Brain pericyte (primary cell): ENCODE measurements around the gene LEPROT.
"Not testable (repeated sequence)": the region's sequence is repeated elsewhere in the genome, so short reads cannot be mapped to it uniquely, and the experiment has no call there.

ENCODE experiments used
- DNase-seq: peaks from one replicate; pipeline ENCODE4 v3.0.0-alpha.2; 2012; ENCODE audit warnings: low read depth, low spot score

LEPROT gene

DNA sequence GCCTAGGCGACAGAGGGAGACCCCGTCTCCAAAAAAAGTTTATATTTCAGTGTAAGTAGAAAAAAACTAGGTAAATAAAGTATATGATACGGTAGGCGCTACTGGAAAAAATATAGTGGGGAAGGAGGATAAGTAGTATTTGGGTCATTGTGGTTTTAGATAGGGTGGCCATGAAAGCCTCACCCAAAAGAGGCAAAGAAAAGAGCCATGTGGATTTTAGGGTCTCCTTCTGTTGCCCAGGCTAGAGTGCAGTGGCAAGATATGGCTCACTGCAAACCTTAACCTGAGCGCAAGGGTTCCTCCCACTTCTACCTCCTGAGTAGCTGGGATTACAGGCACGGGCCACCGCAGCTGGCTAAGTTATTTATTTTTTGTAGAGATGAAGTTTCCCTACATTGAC, 17.1 kb downstream of the LEPROT start:
- no peak for DNase-seq

DNA sequence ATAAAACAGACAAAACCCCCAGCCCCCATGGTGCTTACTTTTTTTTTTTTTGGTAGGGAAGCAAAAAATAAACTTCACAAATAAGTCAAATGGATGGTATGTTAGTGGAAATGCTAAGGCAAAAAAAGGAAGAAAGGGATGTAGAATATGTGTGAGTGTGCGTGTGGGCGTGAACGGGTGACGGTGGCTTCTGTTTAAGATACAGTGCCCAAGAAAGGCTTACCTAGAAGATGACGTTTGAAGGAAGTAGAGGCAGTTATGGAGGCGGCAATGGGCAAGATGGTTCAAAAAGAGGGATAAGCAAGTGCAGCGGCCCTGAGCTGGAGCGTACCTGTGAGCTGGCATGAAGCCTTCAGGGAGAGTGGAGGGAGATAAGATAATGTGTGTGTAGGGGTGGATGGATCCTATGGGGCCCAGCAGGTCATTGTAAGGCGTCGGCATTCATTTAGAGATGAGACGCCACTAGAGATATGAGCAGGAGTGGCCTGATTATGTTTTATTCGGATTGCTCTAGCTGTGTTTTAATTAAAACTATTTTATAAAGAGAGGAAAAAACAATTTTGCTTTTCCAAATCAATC, 19.9 kb downstream of the LEPROT start:
- no peak for DNase-seq

DNA sequence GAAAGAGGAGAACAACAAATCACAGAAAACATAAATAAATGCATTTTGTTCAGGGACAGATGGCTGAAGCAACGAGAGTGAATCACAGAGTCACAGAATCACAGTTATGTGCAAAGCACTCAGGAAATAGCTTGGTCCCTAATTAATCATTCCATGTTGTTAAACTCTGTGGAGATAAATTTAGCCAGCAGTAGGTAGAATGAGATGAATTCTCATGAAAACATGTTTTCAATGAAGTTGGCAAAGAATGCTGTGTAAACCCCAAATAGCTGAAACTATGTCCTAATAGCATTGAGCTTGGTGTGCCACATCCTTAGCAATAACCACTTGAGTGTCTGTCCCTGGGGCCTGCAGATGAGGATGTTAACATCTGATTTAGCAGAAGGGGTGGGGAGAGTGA, 20.4 kb downstream of the LEPROT start:
- no peak for DNase-seq

DNA sequence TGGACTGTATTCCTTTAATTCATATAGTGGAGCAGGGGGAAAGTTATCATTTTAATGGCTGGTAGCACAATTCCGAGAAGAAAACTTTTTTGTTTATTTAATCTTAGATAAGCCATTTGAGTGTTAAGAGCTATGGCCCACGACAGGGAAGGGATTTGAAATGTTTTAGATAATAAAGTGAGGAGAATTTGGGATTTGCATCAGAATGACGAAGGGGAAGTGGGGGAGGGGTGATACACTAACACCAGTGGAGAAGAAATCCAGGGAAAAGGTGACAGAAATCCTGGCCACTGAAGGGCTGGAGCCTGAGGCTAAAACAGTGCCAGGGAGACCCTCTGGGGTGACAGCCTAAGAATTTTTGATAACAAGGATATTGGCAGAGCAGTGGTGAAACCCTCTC, 21.0 kb downstream of the LEPROT start:
- no peak for DNase-seq

DNA sequence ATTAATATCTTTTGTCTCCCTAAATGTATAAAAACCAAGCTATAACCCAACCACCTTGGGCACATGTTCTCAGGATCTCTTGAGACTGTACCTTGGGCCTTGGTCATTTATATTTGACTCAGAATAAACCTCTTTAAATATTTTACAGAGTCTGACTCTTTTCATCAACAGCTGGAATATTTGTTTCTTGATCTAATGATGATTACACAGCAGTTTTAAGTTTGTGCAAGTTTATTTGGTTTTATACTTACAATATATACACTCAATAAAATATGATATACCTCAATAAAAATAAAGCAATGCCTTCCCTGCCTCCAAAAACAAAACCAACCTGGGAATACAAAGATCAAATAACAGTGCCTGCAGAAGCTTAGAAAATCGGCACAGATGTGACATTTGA, 22.0 kb downstream of the LEPROT start:
- DNase-seq: no peak

DNA sequence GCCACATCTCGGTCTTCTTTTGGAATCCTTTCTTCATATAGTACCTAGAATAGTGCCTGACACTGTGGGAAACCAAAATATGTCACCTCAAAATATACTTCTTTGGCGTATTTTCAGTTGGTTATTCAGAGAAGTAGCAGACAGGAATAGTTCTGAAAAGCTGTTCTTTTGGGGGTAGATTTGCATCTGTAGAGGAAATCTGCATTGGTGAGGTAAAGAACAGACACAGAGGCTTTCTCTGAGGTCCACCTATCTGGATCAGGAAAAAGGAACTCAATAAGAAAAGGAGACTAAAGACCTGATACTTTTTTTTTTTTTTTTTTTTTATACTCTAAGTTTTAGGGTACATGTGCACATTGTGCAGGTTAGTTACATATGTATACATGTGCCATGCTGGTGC, 23.2 kb downstream of the LEPROT start:
- no peak for DNase-seq

DNA sequence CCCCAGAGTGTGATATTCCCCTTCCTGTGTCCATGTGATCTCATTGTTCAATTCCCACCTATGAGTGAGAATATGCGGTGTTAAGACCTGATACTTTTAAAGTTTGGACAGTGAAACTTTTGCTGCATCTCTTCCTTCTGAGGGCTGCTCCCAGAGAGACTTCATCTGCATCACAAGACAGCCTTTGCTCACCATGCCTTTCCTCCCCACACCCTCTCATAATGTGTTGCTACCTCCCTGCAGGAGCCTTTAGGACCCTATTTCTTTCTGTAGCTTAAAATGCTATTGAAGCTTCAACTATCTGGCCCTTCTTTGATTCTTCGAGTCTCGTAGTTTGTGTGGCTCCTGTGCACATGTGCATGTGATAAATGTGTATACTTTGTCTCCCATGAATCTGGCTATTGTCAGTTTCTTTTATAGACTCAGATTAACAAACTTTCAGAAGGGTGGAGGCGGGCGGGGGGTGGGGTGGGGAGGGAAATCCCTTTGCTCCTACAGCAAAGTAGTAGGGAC, 23.7 kb downstream of the LEPROT start:
- no peak for DNase-seq

DNA sequence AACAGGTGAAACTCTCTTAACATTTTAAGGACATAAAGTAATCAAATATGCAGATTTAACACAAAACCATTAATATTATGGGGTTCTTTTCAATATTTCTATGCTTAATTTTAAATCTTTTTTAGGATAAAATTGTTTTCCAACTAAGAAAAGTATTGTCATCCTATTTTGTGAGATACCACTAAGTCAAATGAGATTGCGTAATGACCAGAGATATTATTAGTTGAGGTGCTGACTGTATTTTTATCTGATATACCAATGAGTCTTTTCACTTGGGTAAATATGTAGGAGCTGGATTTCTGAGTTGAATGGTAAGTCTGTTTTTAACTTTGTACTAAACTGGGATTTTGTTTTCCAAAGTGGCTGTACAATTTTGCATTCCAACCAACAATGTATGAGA, 25.4 kb downstream of the LEPROT start:
- DNase-seq: no peak

DNA sequence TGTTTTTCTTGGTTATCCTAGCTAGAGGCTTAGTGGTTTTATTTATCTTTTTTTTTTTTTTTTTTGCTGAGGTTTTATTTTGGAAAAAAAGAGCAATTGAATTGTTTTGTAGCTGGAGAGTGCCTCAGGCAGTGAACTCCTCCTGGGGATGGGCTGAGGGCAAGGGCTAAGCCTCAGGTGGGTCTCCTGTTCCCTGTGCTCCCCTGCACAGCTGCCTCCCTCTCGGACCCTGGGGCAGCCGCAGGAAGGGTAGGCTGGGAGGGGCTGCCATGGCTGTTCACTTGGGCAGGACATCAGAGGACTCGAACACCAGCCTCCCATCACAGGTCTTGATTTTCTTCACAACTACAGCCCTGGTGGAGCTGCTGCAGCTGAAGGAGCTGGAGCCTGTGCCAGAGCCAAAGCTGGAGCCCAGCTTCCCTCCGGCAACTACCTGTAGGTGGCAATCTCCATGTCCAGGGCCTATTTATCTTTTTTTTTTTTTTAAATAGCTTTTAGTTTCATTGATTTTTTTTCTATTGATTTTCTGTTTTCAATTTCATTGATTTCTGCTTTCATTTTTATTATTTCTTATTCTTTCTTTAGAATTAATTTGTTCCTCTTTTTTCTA, 28.9 kb downstream of the LEPROT start:
- no peak for DNase-seq

DNA sequence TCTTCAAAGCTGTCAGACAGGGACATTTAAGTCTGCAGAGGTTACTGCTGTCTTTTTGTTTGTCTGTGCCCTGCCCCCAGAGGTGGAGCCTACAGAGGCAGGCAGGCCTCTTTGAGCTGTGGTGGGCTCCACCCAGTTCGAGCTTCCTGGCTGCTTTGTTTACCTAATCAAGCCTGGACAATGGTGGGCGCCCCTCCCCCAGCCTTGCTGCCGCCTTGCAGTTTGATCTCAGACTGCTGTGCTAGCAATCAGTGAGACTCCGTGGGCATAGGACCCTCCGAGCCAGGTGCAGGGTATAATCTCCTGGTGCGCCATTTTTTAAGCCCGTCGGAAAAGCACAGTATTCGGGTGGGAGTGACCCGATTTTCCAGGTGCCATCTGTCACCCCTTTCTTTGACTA, 35.2 kb downstream of the LEPROT start:
- DNase-seq: not testable (repeated sequence)

DNA sequence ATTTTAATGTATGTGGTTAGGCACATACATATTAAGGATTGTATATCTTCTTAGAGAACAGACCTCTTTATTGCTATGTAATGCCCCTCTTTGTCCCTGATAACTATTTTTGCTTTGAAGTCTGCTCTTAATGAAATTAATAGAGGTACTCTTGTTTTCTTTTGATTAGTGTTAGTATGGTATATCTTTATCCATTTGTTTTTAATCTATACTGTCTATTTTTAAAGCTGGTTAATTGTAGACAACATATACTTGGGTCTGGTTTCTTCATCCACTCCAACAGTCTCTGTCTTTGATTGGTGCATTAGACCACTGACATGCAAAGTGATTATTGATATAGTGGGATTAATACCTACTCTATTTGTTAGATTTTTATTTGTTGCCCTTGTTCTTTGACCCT, 36.0 kb downstream of the LEPROT start:
- DNase-seq: no peak

DNA sequence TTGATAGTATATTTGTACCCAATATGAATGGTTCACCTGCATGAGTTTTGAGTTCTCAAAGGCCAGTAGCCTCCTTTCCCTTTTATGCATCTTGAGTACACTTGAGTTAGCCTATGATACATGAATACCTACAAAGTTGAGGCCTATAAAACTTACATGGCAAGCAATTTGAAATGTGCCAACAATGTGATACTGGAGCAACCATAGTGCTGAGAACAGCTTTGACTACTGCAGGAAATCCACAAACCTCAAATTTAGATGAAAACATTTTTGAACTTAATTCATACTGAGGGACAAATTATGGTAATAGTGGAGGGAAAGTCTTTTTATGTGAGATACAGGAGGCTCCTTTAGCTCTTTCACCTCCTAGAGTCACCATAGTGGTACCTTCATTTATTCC, 37.4 kb downstream of the LEPROT start:
- DNase-seq: no peak

DNA sequence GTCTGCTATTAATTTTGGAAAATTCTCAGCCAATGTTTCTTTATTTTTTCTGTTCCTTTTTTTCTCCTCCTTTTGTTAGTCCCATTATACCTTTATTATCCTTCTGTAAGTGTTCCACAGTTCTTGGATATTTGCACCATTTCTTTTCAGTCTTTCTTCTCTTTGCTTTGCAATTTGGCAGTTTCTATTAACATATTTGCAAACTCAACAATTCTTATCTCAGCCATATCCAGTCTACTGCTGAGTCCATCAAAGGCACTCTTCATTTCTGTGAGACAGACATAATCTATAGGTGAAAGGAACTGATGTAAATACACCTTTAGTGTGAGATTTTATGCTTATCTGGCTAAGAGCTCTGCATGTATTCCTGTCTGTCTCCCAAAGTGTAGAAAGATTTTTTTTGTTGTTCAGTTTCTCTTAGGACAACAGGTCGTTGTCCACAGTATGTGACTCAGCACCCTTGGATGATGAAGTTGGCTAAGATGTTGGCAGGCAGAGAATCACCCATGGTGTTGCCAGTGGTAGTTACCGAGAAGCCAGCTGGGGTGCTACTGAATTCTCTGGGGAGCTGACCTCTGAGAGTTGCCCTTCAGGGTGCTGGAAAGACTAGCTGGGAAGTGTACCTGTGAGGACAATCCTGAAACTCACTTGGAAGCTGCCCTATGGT, 38.4 kb downstream of the LEPROT start:
- DNase-seq: no peak

DNA sequence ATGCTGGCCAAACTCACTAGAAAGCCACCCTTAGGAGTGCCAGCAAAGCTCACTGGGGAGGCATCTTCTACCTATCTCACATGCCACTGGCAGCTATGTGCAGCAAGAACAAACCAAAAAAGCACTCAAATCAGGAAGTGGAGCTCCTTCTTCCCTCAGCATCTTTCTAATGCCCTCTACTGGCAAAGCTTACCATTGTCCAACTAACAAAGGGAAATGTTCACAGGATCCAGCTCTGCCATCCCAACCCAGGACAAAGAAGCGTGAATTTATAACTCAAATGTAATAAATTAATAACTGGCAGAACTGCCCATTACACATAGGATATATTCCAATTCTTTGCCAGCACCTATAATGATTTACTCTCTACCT, 38.9 kb downstream of the LEPROT start:
- DNase-seq: no peak

DNA sequence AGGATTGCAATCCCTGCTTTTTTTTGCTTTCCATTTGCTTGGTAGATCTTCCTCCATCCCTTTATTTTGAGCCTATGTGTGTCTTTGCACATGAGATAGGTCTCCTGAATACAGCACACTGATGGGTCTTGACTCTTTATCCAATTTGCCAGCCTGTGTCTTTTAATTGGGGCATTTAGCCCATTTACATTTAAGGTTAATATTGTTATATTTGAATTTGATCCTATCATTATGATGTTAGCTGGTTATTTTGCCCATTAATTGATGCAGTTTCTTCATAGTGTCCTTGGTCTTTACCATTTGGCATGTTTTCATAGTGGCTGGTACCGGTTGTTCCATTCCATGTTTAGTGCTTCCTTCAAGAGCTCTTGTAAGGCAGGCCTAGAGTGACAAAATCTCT, 45.4 kb downstream of the LEPROT start:
- DNase-seq: not testable (repeated sequence)

DNA sequence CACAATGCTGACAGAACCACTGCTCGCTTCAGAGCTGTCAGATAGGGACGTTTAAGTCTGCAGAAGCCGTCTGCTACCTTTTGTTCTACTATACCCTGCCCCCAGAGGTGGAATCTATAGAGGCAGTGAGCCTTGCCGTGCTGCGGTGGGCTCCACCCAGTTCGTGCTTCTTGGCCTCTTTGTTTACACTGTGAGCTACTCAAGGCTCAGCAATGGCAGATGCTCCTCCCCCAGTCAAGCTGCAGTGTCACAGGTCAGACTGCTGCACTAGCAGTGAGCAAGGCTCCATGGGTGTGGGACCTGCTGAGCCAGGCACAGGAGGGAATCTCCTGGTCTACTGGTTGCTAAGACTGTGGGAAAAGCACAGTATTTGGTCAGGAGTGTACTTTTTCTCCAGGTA, 47.1 kb downstream of the LEPROT start:
- no peak for DNase-seq

DNA sequence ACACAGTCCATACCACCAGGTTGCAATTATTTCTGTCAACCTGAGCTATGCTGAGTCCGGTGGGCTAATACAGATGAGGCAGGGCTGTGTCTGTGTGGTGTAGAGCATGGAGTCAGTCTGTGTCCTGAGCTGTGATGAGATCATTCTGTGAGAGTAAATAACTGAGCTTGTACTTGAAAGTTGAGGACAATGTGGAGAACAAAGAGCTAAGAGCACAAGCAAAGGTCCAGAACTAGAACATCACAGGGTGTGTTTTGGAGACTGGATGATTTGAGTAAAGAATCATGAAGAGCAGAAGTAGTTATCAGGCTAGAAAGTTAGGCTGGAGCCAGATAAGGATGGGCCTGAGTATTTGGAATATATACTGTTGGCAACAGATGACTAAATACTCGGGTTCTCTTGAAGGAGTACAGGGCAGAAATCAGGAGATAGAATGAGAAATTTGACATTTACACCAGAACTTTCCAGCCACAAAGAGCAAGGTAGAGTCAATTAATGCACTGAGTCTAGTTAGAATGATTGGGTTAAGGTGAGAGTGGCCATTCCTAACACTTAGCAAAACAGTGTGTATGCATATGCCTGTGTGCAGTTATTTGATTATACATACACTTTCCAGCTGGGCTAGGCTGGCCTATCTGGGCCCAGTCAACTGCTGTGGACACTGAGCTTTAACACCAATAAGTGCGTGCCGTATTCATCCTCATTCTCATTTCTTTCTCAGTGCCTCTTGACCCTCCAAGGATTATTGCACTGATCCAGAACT, 48.8 kb downstream of the LEPROT start:
- no peak for DNase-seq

DNA sequence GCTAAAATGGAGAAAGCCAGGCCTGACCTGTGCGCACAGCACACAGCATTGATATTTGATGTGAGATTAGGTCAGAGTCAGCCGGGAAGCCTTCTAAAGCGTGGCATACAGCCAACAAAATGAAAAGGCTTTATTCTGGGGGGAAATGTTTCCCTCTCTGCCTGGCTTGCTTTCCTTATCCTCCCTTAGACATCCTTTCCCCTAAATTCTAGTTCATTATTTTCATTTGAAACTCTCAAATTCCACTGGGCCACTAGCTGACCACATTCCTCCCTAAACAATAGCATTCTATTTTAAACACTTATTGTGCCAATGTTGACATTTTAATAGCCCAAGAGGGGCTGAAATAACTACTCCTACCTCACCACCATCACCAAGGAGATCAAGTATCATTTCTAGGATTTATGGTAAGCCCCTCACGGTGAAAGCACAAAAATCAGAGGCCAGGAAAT, 49.4 kb downstream of the LEPROT start:
- peak; percentile 33 for DNase-seq

DNA sequence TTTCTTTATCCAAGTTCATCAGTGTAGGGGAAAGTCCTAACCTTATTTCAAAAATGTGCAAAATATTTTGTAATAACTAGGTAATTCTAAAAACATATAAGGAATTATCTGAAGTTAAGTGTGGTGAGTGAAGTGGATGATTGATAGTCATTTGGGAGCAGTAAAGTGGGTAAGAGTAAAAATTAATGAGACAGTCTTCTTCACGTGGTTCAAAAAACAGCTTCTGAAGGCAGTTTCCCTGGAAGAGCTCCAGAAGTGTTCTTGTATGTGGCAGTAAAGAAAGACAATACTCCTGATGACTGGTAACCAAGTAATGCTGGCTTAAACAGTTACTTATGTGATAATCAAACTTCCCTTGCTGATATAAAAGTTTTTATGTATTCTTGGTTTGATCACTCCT, 50.3 kb downstream of the LEPROT start:
- no peak for DNase-seq

DNA sequence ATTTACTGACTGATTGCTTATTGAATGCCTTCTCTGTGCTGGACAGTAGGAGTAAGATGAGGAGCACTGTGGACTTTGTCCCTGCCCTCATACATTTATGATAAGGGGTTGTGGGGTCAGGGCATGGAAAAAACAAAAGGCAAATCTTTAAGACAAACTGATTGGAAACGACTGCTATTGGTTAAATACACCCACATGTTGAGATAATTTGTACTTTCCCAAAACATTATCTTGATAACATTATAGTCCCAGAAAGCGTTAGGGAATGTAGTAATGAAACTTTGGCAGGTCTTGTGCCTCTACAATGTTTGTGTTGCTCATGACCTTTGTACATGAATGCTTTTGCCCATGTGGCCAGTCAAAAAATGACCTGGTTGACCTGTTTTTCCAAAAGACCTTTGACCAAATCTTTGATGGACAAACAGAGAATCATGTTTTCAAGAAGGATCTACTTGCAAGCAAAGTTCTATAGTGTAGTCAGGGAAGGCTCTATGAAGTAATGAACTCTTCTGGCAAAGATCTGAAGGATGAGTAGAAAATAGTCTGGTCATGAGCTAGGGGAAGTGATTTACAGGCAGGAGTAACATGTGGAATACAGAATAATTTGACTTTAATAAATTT, 50.9 kb downstream of the LEPROT start:
- no peak for DNase-seq

DNA sequence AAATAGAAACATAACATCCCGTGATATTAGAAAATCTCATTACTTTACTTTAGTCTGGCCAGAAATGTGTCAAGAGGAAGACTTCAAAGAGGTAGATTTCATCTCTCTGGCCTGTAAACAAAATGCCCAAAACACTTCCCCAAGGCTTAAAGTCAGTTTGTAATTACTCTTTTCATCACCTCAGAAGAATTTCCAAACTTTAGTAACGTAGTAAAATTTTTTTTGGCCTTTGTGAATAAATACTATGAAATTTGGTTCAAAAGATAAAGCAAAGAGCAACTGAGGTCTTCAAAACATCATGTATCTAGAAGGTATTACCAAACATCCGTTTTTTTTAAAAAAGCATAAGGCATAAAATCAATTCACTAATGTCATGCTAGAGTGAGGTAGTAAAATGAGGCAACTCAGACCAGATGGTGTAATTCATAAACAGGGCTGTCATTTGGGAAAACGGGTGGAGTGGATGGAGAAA, 51.4 kb downstream of the LEPROT start:
- DNase-seq: no peak

DNA sequence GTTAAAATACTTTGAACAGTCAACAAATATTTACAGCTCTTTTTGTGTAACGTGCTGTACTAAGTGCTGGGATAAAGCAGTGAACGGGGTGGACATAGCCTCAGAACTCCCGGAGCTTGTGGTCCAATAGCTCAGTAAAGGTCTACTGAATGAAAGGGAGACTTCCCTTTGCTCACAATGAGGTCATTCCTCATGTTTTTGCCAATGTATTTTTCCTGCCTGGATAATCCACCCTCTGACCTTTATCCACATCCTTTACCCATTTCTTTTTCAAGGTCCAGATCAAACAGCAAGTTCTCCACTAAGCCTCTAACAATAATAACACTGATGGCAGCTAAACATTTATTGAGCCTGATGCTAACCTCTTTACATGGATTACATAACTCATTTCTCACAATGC, 55.9 kb downstream of the LEPROT start:
- DNase-seq: no peak
